ENCODE results near the gene OLIG1.

Gene OLIG1

GRCh38 chr21:33112681-33113080, 42.7 kb downstream of the OLIG1 start:
- Mint-ChIP-seq H3K4me1 (ENCODE audit: low read depth) (peaks cover 11% of the 10 kb centered on the region), H3K36me3 (ENCODE audit: low read depth) (no peaks in the 10 kb centered on the region), H3K27ac (no peak overlapping the region), H3K4me3 (no peak overlapping the region), H3K27me3 (ENCODE audit: low read depth) (peaks cover 52% of the 10 kb centered on the region), H3K9me3 (no peaks in the 10 kb centered on the region)

- H3K4me3 Mint-ChIP-seq, result no peak overlapping the region
- peaks cover 52% of the 10 kb centered on the region for H3K27me3 Mint-ChIP-seq (ENCODE audit: low read depth)
- no peak overlapping the region for H3K27ac Mint-ChIP-seq
- no peaks in the 10 kb centered on the region for H3K9me3 Mint-ChIP-seq
- no peaks in the 10 kb centered on the region for H3K36me3 Mint-ChIP-seq (ENCODE audit: low read depth)
- H3K4me1 Mint-ChIP-seq (ENCODE audit: low read depth), result peaks cover 11% of the 10 kb centered on the region
Measured at GRCh38 chr21:33113131-33113530, 43.2 kb downstream of the OLIG1 start.

- Mint-ChIP-seq H3K4me1 (ENCODE audit: low read depth) (peaks cover 10% of the 10 kb centered on the region), H3K27ac (no peak overlapping the region), H3K4me3 (no peak overlapping the region), H3K9me3 (no peaks in the 10 kb centered on the region), H3K36me3 (ENCODE audit: low read depth) (no peaks in the 10 kb centered on the region), H3K27me3 (ENCODE audit: low read depth) (peaks cover 44% of the 10 kb centered on the region)
Measured at GRCh38 chr21:33114276-33114675, 44.3 kb downstream of the OLIG1 start.

GRCh38 chr21:33115631-33116510, 45.9 kb downstream of the OLIG1 start:
- Mint-ChIP-seq H3K27ac (no peak overlapping the region), H3K27me3 (ENCODE audit: low read depth) (peaks cover 33% of the 10 kb centered on the region), H3K4me1 (ENCODE audit: low read depth) (peaks cover 9% of the 10 kb centered on the region), H3K36me3 (ENCODE audit: low read depth) (no peaks in the 10 kb centered on the region), H3K4me3 (no peak overlapping the region), H3K9me3 (no peaks in the 10 kb centered on the region)

GRCh38 chr21:33116676-33117075, 46.7 kb downstream of the OLIG1 start:
- Mint-ChIP-seq H3K27me3 (ENCODE audit: low read depth) (peaks cover 27% of the 10 kb centered on the region), H3K27ac (no peak overlapping the region), H3K9me3 (no peaks in the 10 kb centered on the region), H3K4me3 (no peak overlapping the region), H3K4me1 (ENCODE audit: low read depth) (peaks cover 9% of the 10 kb centered on the region), H3K36me3 (ENCODE audit: low read depth) (no peaks in the 10 kb centered on the region)

- peaks cover 9% of the 10 kb centered on the region for H3K4me1 Mint-ChIP-seq (ENCODE audit: low read depth)
- H3K36me3 Mint-ChIP-seq (ENCODE audit: low read depth), result no peaks in the 10 kb centered on the region
- H3K4me3 Mint-ChIP-seq, result no peak overlapping the region
- H3K9me3 Mint-ChIP-seq, result no peaks in the 10 kb centered on the region
- peaks cover 22% of the 10 kb centered on the region for H3K27me3 Mint-ChIP-seq (ENCODE audit: low read depth)
- no peak overlapping the region for H3K27ac Mint-ChIP-seq
Measured at GRCh38 chr21:33117101-33117888, 47.4 kb downstream of the OLIG1 start.

Measured in T-helper 1 cell treated with Interleukin-12 subunit alpha and Interleukin-12 subunit beta and Interleukin-4 antibody, amounts not matched to agents 30 μg/mL and 1 μg/mL, for 36 hours (primary cell).